Brain microvascular endothelial cell (primary cell): ENCODE measurements around the gene CKS1B.

Source experiments
- DNase-seq: peaks from one replicate; pipeline ENCODE4 v3.0.0-alpha.2; 2020
- H3K27ac ChIP-seq: fragments of 250-450 bp; sonication (Bioruptor Pico); 2 replicates; pipeline ENCODE4 v1.5.1; 2020; ENCODE audit warnings: mild to moderate bottlenecking, moderate library complexity
- H3K27me3 ChIP-seq: fragments of 250-450 bp; sonication (Bioruptor Pico); replicated peaks from 2 replicates; pipeline ENCODE4 v1.5.1; 2020; ENCODE audit warnings: mild to moderate bottlenecking
- H3K36me3 ChIP-seq: fragments of 250-450 bp; sonication (Bioruptor Pico); replicated peaks from 2 replicates; pipeline ENCODE4 v1.5.1; 2020; ENCODE audit warnings: mild to moderate bottlenecking
- H3K4me3 ChIP-seq: 2 replicates; pipeline ENCODE4 v1.5.1; 2011; ENCODE audit warnings: low read depth, mild to moderate bottlenecking, control low read depth, low read length, moderate library complexity
- CTCF ChIP-seq: IDR thresholded peaks from 2 replicates; pipeline ENCODE4 v1.5.1; 2011; ENCODE audit warnings: low read depth, mild to moderate bottlenecking, moderate library complexity, low read length, control low read depth, inconsistent platforms; ENCODE audit errors: missing control alignments
- in situ Hi-C: cut with HindIII; loops from 2 replicates; pipeline ENCODE4 v1.10.0; 2017; ENCODE audit warnings: low sequenced_read_pairs, low pct_ligation_motif_present

Gene CKS1B

DNA sequence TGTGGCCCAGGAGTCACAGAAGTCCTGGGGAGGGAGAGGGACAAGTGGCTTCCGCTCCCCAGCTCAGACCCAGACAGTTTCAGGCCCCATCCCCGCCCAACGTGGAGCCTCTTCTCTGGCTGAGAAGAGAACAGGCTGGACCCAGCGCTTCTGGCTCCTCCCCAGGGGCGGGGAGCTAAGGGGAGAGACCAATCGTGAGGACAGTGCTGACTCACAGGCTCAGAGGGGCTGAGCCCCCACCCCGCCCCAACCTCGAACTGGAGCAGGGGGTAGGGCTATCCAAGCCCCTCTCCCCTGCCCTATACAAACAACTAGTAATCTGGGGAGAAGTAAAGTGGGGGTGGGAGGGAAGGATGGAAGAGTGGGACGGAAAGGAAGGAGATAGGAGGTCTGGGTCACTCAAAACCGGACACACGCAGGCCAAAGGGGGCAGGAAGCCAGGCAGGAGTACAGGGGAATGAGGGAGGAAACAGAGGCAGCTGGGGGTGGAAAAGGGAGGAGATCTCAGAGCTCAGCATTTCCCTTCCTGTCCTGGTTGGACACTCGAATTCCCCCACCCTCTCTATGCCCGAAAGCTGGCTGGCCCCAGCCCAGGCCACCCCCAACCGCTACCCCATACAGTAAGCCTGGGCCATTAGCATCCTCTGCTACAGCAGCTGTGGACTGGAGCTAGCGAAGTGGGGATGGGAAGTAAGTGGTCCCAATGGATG is 3.7 kb upstream of the CKS1B start, which contains the start of gene SHC1:
SHC1 (minus strand) TSS at position 117 of the 710 bp plus-strand sequence. CDS start 221 bp downstream, outside the sequence.
- Histone ChIP-seq H3K27ac (peak within 1 kb of the TSS; percentile 96), H3K27me3 (no peaks in the 10 kb centered on the region), H3K4me3 (peak within 1 kb of the TSS; percentile 74), H3K36me3 (peaks cover 27% of the 10 kb centered on the region)
- no peak for TF ChIP-seq CTCF
- peak; percentile 88 for DNase-seq
- in situ Hi-C loops: no loop called here

GRCh38 chr1:154971341-154971998 is 3.0 kb upstream of the CKS1B start:
- in situ Hi-C loops: no loop called here
- peak overlapping the region; percentile 74 for H3K4me3 ChIP-seq

DNA sequence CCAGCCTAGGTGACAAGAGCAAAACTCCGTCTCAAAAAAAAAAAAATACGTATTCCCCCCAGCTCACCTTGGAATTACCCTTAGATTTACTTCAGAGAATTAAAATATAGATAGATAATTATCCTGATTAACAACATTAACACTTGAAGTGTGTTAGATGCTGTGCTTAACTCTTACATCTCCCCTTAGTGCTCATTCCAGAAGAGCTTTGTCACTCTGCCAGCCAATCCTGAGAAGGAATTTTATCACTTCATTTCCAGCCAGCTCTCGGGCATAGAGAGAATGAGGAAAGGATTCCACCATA is 2.3 kb upstream of the CKS1B start:
- peak overlapping the region; percentile 78 for H3K4me3 ChIP-seq
- no peaks in the 10 kb centered on the region for H3K27me3 ChIP-seq
- peak overlapping the region; percentile 96 for H3K27ac ChIP-seq
- no peak for TF ChIP-seq CTCF
- no peak for DNase-seq
- in situ Hi-C loops: no loop called here
- H3K36me3 ChIP-seq: peaks cover 13% of the 10 kb centered on the region

More at GRCh38 chr1:154971341-154971998, 3.0 kb upstream of the CKS1B start:
- Histone ChIP-seq H3K27ac (peak overlapping the region; percentile 96), H3K36me3 (peaks cover 20% of the 10 kb centered on the region), H3K27me3 (no peaks in the 10 kb centered on the region)
- DNase-seq: peak; percentile 56
- no peak for TF ChIP-seq CTCF

GRCh38 chr1:154972517-154973343 is 1.8 kb upstream of the CKS1B start:
- DNase-seq: peak; percentile 84
- Histone ChIP-seq H3K36me3 (peaks cover 7% of the 10 kb centered on the region), H3K27ac (peak overlapping the region; percentile 96), H3K4me3 (peak overlapping the region; percentile 78), H3K27me3 (no peaks in the 10 kb centered on the region)
- in situ Hi-C loops: no loop called here
- TF ChIP-seq CTCF: no peak

- DNase-seq: peak; percentile 98
- peak overlapping the region; percentile 78 for H3K4me3 ChIP-seq
- peak; percentile 37 for TF ChIP-seq CTCF
- peak overlapping the region; percentile 96 for H3K27ac ChIP-seq
- in situ Hi-C loops: no loop called here
- no peaks in the 10 kb centered on the region for H3K27me3 ChIP-seq
- no peaks in the 10 kb centered on the region for H3K36me3 ChIP-seq
These were observed 958 bp upstream of the CKS1B start for GRCh38 chr1:154973344-154974101.
